ENCODE data around the gene FABP2. TPM values are rescaled to one million over a fixed set of nuclear protein-coding genes. Genes with fewer than 3 reads are reported as not detected.

FABP2 gene
- polyA plus RNA-seq, 1 experiment, result not detected

DNA sequence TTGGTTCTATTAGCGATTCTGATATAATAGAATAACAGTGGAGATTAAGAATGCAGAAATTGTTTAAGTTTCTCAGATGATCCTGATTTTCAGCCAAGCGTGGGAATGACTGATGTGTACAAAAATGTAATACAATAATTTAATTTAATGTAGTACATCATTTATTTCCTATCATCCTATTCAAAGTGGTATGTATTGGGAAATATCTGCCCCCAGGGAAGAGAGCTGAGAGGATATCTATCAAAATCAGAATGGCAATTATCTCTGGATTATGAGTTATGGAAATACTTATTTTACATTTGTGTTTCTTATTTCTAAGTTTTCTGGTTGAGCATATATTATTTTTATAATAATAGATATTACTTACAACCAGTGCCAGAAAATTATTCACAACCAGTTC, 3.9 kb downstream of the FABP2 start:
- DNase-seq (ENCODE audit: low read depth, low spot score), result no peak
- CTCF ChIA-PET, result interaction anchor here (1.6 to 1.9 kb wide), 2 partner anchors 172 to 739 kb away, joined by 4 to 8 read pairs; no protein-coding TSS in a partner anchor
- Histone ChIP-seq H3K27ac (ENCODE audit: low read depth, low read length) (no peak overlapping the region), H3K9me3 (ENCODE audit: control insufficient read depth, insufficient read depth, low read length) (no peaks in the 10 kb centered on the region), H3K4me3 (ENCODE audit: low read depth, low read length) (no peak overlapping the region), H3K27me3 (ENCODE audit: control insufficient read depth, insufficient read depth, low read length) (peaks cover 4% of the 10 kb centered on the region)
- POLR2A ChIA-PET, result no interaction called here
- TF ChIP-seq, protein P1, sequence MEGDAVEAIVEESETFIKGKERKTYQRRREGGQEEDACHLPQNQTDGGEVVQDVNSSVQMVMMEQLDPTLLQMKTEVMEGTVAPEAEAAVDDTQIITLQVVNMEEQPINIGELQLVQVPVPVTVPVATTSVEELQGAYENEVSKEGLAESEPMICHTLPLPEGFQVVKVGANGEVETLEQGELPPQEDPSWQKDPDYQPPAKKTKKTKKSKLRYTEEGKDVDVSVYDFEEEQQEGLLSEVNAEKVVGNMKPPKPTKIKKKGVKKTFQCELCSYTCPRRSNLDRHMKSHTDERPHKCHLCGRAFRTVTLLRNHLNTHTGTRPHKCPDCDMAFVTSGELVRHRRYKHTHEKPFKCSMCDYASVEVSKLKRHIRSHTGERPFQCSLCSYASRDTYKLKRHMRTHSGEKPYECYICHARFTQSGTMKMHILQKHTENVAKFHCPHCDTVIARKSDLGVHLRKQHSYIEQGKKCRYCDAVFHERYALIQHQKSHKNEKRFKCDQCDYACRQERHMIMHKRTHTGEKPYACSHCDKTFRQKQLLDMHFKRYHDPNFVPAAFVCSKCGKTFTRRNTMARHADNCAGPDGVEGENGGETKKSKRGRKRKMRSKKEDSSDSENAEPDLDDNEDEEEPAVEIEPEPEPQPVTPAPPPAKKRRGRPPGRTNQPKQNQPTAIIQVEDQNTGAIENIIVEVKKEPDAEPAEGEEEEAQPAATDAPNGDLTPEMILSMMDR (IDR thresholded peaks at IDR 0.05; ENCODE audit: low read depth, low read length), result no peak

DNA sequence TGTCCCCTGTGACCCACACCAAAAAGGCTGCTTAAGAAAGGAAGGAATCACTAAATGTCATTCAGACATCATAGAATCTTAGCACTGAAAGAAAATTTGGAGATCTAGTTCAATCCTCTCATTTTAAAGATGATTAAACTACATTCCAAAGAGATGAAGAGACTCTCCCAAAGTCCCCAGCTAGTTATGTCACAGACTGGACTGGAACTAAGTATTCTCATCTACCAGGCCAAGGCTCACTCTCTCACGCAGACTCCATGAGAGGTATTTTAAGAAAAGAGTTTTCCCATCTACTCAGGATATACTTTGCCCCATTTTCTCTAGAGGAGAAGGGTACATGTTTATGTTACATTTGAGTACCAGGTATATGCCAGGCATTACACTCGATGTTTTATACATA, 6.9 kb downstream of the FABP2 start:
- TF ChIP-seq, protein P1 (IDR thresholded peaks at IDR 0.05; ENCODE audit: low read depth, low read length), result no peak
- ChIA-PET POLR2A (no interaction called here), CTCF (interaction anchor here (1.2 to 3.1 kb wide), 3 partner anchors 175 to 742 kb away, joined by 5 to 27 read pairs (median 8); no protein-coding TSS in a partner anchor)
- H3K27ac ChIP-seq (ENCODE audit: low read depth, low read length), result no peak overlapping the region
- H3K27me3 ChIP-seq (ENCODE audit: control insufficient read depth, insufficient read depth, low read length), result no peaks in the 10 kb centered on the region
- no peak overlapping the region for H3K4me3 ChIP-seq (ENCODE audit: low read depth, low read length)
- DNase-seq (ENCODE audit: low read depth, low spot score), result no peak
- no peaks in the 10 kb centered on the region for H3K9me3 ChIP-seq (ENCODE audit: control insufficient read depth, insufficient read depth, low read length)

DNA sequence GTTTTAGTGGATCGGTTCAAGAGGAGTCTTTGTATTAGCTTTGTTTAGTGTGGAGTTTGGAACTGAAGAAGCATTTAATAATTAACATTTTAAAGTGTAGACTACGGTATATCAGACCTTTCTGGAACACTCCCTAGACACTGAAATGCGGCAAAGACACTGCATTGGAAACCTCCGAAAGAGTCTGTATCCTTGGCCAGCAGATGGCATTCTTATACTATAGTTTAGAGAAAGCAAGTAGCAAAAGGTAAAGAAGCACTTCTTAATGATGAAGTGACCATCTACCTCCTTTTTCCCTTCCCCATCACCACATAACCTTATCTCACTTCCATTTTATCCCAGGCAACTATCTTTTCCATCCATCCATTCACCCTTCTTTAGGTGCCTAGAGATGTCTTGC, 7.6 kb downstream of the FABP2 start:
- Histone ChIP-seq H3K27ac (ENCODE audit: low read depth, low read length) (no peak overlapping the region), H3K4me3 (ENCODE audit: low read depth, low read length) (no peak overlapping the region), H3K9me3 (ENCODE audit: control insufficient read depth, insufficient read depth, low read length) (no peaks in the 10 kb centered on the region), H3K27me3 (ENCODE audit: control insufficient read depth, insufficient read depth, low read length) (no peaks in the 10 kb centered on the region)
- POLR2A ChIA-PET, result no interaction called here
- CTCF ChIA-PET, result interaction anchor here (0.6 to 3.1 kb wide), 15 partner anchors 141 to 746 kb away, joined by 3 to 52 read pairs (median 5); partner anchors contain the start of gene PDE5A
- TF ChIP-seq, protein P1 (IDR thresholded peaks at IDR 0.05; ENCODE audit: low read depth, low read length), result peak; percentile 64
- DNase-seq (ENCODE audit: low read depth, low spot score), result no peak

DNA sequence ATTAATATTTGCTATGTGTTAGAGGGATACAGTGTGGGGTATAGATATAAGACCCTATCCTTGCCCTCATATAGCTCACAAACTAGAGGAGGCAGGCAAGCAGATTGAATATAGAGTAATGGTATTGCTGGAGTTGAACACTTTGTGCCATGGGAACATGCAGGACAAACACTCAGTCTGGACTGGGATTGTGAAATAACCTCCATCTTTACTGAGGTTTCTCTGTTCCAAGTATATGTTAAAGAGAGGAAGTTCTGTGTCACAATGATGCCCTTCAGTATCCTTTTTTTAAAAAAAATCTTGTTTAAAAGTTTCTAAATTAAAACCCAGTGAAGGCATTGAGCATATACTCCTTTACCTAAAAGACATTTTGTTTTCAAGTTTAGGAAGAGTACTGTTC, 8.7 kb downstream of the FABP2 start:
- ChIA-PET POLR2A (no interaction called here), CTCF (interaction anchor here (1.1 to 3.1 kb wide), 9 partner anchors 173 to 748 kb away, joined by 4 to 52 read pairs (median 6); no protein-coding TSS in a partner anchor)
- Histone ChIP-seq H3K27ac (ENCODE audit: low read depth, low read length) (no peak overlapping the region), H3K27me3 (ENCODE audit: control insufficient read depth, insufficient read depth, low read length) (no peaks in the 10 kb centered on the region), H3K9me3 (ENCODE audit: control insufficient read depth, insufficient read depth, low read length) (no peaks in the 10 kb centered on the region), H3K4me3 (ENCODE audit: low read depth, low read length) (no peak overlapping the region)
- TF ChIP-seq, protein P1 (IDR thresholded peaks at IDR 0.05; ENCODE audit: low read depth, low read length), result no peak
- DNase-seq (ENCODE audit: low read depth, low spot score), result no peak

DNA sequence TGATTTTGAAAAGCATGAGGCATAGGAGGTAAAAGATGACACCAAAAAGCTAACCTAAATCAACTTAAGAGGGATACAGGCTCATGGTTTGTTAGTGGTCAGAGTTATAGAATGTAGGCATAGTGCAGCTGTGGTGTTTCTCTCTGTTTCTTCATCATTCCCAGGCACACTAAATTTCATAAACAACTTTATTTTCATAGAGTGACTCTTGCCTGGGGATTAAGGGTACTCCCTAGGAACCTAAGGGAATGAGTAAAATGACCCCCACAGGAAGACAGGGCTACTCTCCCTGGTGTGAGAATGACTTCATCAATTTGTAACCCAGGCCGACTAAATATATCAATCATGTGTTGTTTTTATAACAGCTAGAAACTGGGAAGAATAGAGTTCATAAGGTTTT, 11.1 kb downstream of the FABP2 start:
- DNase-seq (ENCODE audit: low read depth, low spot score), result no peak
- ChIA-PET CTCF (interaction anchor here (1.0 kb wide), 2 partner anchors 330 to 746 kb away, joined by 3 to 5 read pairs; no protein-coding TSS in a partner anchor), POLR2A (no interaction called here)
- Histone ChIP-seq H3K27me3 (ENCODE audit: control insufficient read depth, insufficient read depth, low read length) (no peaks in the 10 kb centered on the region), H3K4me3 (ENCODE audit: low read depth, low read length) (no peak overlapping the region), H3K27ac (ENCODE audit: low read depth, low read length) (no peak overlapping the region), H3K9me3 (ENCODE audit: control insufficient read depth, insufficient read depth, low read length) (no peaks in the 10 kb centered on the region)
- TF ChIP-seq, protein P1 (IDR thresholded peaks at IDR 0.05; ENCODE audit: low read depth, low read length), result no peak

All from AG04450 (cell line).